Panc1 (cell line): ENCODE data around the gene GATD1.

ENCODE experiments used
- CTCF ChIP-seq: fragments of 450-650 bp; IDR thresholded peaks from 2 replicates; pipeline ENCODE4 v1.5.1; 2017; ENCODE audit warnings: mild to moderate bottlenecking
- REST ChIP-seq, 2 experiments: IDR thresholded peaks; 2 replicates each; pipeline ENCODE4 v1.6.1; 2011 to 2012; ENCODE audit warnings: low read depth in 2 of 2, control low read depth in 1 of 2, low read length in 1 of 2, mild to moderate bottlenecking in 1 of 2, moderate library complexity in 1 of 2; ENCODE audit not compliant: insufficient read depth in 1 of 2

GRCh38 chr11:816433-816779, 39.1 kb upstream of the GATD1 start:
- TF ChIP-seq CTCF (no peak), REST (IDR thresholded peaks at IDR 0.05; ENCODE audit: insufficient read depth in 1 of 2, low read depth in 2 of 2, low read length in 1 of 2) (no peak)
